PC-9 (cell line): ENCODE data around the gene BZW2. TPM values are rescaled to one million over a fixed set of nuclear protein-coding genes. Genes with fewer than 3 reads are reported as not detected.

ENCODE experiments used
- BruUV-seq: library from RNA; stranded (reverse); fragments of 400-500 nt; replicated peaks from 2 replicates; lab custom pipeline; 2021; lab: Mats Ljungman, UMichigan
- CTCF ChIA-PET: fragments of 300-600 bp; sonication (Branson Sonifier 250); formaldehyde crosslinking; loops from one replicate; lab custom pipeline; 2022; ENCODE audit warnings: antibody characterized with exemption; lab: Charles Lee
- POLR2A ChIA-PET: fragments of 300-600 bp; sonication (Branson Sonifier 250); formaldehyde crosslinking; loops from one replicate; lab custom pipeline; 2022; ENCODE audit warnings: antibody characterized with exemption; ENCODE audit not compliant: unreplicated experiment; lab: Charles Lee
- DNase-seq, 2 experiments: peaks; one replicate each; pipeline versions ENCODE4 v3.0.0 to v3.0.0-alpha.2; 2015 to 2022; ENCODE audit warnings: mixed read lengths in 1 of 2
- H2AFZ ChIP-seq: fragments of 200-600 bp; sonication (generic); 2 replicates; pipeline ENCODE4 v1.8.1; 2017; ENCODE audit warnings: antibody characterized with exemption
- H3F3A ChIP-seq: fragments of 200-600 bp; sonication (generic); 2 replicates; pipeline ENCODE4 v1.8.1; 2017; ENCODE audit warnings: antibody characterized with exemption, mild to moderate bottlenecking, low read depth; ENCODE audit not compliant: insufficient read depth
- H3K27ac ChIP-seq: fragments of 200-600 bp; sonication (generic); 2 replicates; pipeline ENCODE4 v1.6.1; 2016; ENCODE audit warnings: mixed run types
- H3K27me3 ChIP-seq: fragments of 200-600 bp; sonication (generic); 2 replicates; pipeline ENCODE4 v1.6.1; 2016; ENCODE audit warnings: low read depth, mixed run types; ENCODE audit not compliant: insufficient read depth
- H3K36me3 ChIP-seq: fragments of 200-600 bp; sonication (generic); 2 replicates; pipeline ENCODE4 v1.6.1; 2016; ENCODE audit warnings: low read depth, mixed run types
- H3K4me1 ChIP-seq: fragments of 200-600 bp; sonication (generic); replicated peaks from 2 replicates; pipeline ENCODE4 v1.6.1; 2016; ENCODE audit warnings: mixed run types; ENCODE audit not compliant: insufficient read depth
- H3K4me2 ChIP-seq: fragments of 200-600 bp; sonication (generic); 2 replicates; pipeline ENCODE4 v1.6.1; 2017; ENCODE audit warnings: mixed run types
- H3K4me3 ChIP-seq: fragments of 200-600 bp; sonication (generic); 2 replicates; pipeline ENCODE4 v1.6.1; 2016; ENCODE audit warnings: mixed run types
- H3K79me2 ChIP-seq: fragments of 200-600 bp; sonication (generic); 2 replicates; pipeline ENCODE4 v1.6.1; 2017; ENCODE audit warnings: low read depth, mixed run types
- H3K9me2 ChIP-seq: fragments of 200-600 bp; sonication (generic); 2 replicates; pipeline ENCODE4 v1.8.1; 2017; ENCODE audit warnings: mild to moderate bottlenecking; ENCODE audit not compliant: insufficient read depth
- H3K9me3 ChIP-seq: fragments of 200-600 bp; sonication (generic); 2 replicates; pipeline ENCODE4 v1.8.1; 2016; ENCODE audit warnings: low read depth; ENCODE audit not compliant: insufficient read depth
- H4K20me1 ChIP-seq: fragments of 200-600 bp; sonication (generic); 2 replicates; pipeline ENCODE4 v1.8.1; 2017; ENCODE audit not compliant: insufficient read depth
- EZH2 ChIP-seq: fragments of 200-600 bp; sonication (generic); IDR thresholded peaks from 2 replicates; pipeline ENCODE4 v1.8.0; 2017; ENCODE audit warnings: antibody characterized with exemption, low read depth
- intact Hi-C: fragments of 100-400 bp; cut with micrococcal nuclease; formaldehyde crosslinking; loops from one replicate; pipeline ENCODE4 v1.10.0; 2022; ENCODE audit not compliant: unreplicated experiment
- total RNA-seq: library from RNA; stranded (reverse); gene quantifications from 2 replicates; pipeline ENCODE4 v1.2.3, GENCODE V29; 2021
- TF ChIP-seq, protein P1 (sequence below): fragments of 200-600 bp; sonication (generic); conservative IDR thresholded peaks from 2 replicates; pipeline ENCODE4 v1.6.1; 2017; ENCODE audit warnings: mixed run types, antibody characterized with exemption, mild to moderate bottlenecking, moderate library complexity

The BZW2 gene
- total RNA-seq, 1 experiment from 2014 or later: 93.7 TPM

DNA sequence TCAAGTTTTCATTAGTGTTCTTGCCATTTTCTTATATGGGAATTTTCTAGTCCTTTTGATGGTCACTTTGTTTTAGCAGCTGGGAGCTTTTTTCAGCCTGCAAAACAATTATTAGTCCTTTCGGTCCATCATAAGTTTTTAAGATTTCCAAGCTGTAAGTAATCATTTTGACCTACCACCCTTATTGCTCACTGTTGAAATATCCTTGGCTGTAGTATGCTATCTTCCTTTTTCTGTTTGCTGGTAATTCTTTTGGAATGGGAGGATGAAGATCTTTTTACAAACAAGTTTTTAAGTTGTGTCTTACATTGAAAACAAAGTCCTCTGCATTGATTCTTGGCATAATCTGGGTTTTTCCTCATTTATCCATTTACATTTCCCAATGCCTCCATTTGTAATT is 24.0 kb downstream of the BZW2 start:
- Histone ChIP-seq H3K79me2 (peaks cover 67% of the 10 kb centered on the region), H3K27me3 (no peaks in the 10 kb centered on the region), H4K20me1 (no peaks in the 10 kb centered on the region), H2AFZ (no peak overlapping the region), H3K4me1 (peaks cover 36% of the 10 kb centered on the region), H3K27ac (no peak overlapping the region), H3F3A (peaks cover 31% of the 10 kb centered on the region), H3K4me2 (no peak overlapping the region), H3K36me3 (peaks cover 65% of the 10 kb centered on the region), H3K9me2 (no peaks in the 10 kb centered on the region), H3K4me3 (no peak overlapping the region), H3K9me3 (peaks cover 11% of the 10 kb centered on the region; the same call in 1 of the 2 replicates)
- ChIA-PET CTCF (no interaction called here), POLR2A (no interaction called here)
- intact Hi-C loops: no loop called here
- no peak for DNase-seq
- no TSS peak for BruUV-seq
- no peak for TF ChIP-seq EZH2
- TF ChIP-seq, protein P1, sequence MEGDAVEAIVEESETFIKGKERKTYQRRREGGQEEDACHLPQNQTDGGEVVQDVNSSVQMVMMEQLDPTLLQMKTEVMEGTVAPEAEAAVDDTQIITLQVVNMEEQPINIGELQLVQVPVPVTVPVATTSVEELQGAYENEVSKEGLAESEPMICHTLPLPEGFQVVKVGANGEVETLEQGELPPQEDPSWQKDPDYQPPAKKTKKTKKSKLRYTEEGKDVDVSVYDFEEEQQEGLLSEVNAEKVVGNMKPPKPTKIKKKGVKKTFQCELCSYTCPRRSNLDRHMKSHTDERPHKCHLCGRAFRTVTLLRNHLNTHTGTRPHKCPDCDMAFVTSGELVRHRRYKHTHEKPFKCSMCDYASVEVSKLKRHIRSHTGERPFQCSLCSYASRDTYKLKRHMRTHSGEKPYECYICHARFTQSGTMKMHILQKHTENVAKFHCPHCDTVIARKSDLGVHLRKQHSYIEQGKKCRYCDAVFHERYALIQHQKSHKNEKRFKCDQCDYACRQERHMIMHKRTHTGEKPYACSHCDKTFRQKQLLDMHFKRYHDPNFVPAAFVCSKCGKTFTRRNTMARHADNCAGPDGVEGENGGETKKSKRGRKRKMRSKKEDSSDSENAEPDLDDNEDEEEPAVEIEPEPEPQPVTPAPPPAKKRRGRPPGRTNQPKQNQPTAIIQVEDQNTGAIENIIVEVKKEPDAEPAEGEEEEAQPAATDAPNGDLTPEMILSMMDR: no peak

GRCh38 chr7:16670731-16671344 is 24.9 kb downstream of the BZW2 start:
- intact Hi-C loops: no loop called here
- BruUV-seq: no TSS peak
- Histone ChIP-seq H3K36me3 (peaks cover 65% of the 10 kb centered on the region), H3K79me2 (peaks cover 64% of the 10 kb centered on the region), H3K4me1 (peaks cover 36% of the 10 kb centered on the region), H3K27ac (no peak overlapping the region), H3K9me2 (no peaks in the 10 kb centered on the region), H3K27me3 (no peaks in the 10 kb centered on the region), H4K20me1 (no peaks in the 10 kb centered on the region), H3K9me3 (peaks cover 13% of the 10 kb centered on the region), H2AFZ (no peak overlapping the region), H3K4me2 (no peak overlapping the region), H3K4me3 (no peak overlapping the region), H3F3A (peaks cover 31% of the 10 kb centered on the region)
- CTCF ChIA-PET: no interaction called here
- no peak for DNase-seq
- no peak for TF ChIP-seq EZH2
- TF ChIP-seq, protein P1: no peak
- POLR2A ChIA-PET: no interaction called here

DNA sequence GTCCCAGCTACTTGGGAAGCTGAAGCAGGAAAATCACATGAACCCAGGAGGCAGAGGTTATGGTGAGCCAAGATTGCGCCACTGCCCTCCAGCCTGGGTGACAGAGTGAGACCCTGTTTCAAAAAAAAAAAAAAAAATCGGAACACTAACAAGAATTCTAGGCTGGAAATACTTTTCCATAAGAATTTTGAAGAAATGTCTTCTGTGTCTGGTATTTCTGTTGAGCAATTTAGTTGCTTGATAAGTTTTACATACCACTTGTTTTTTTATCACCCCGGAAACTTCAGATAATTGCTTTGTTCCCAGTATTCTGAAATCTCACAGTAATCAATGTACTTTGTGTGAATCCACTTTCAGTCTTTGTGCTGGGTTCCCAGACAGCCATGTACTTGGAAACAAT is 25.8 kb downstream of the BZW2 start:
- intact Hi-C loops: no loop called here
- Histone ChIP-seq H3K27me3 (no peaks in the 10 kb centered on the region), H3K9me2 (no peaks in the 10 kb centered on the region), H3K36me3 (peaks cover 69% of the 10 kb centered on the region), H3K79me2 (peaks cover 64% of the 10 kb centered on the region), H3K4me3 (no peak overlapping the region), H3K4me2 (no peak overlapping the region), H2AFZ (no peak overlapping the region), H3F3A (peaks cover 27% of the 10 kb centered on the region), H3K4me1 (peaks cover 33% of the 10 kb centered on the region), H3K27ac (no peak overlapping the region), H4K20me1 (no peaks in the 10 kb centered on the region), H3K9me3 (peaks cover 13% of the 10 kb centered on the region)
- BruUV-seq: no TSS peak
- POLR2A ChIA-PET: no interaction called here
- CTCF ChIA-PET: no interaction called here
- TF ChIP-seq, protein P1: no peak
- TF ChIP-seq EZH2: no peak
- no peak for DNase-seq
